GM23248 (cell line): ENCODE data around the gene KY. TPM values are rescaled to one million over a fixed set of nuclear protein-coding genes. Genes with fewer than 3 reads are reported as not detected.
"Not testable (repeated sequence)": the region's sequence is repeated elsewhere in the genome, so short reads cannot be mapped to it uniquely, and the experiment has no call there.

Experiments
- DNase-seq: peaks from one replicate; pipeline ENCODE4 v3.0.0-alpha.2; 2015
- H2AFZ ChIP-seq: fragments of 200-600 bp; sonication (generic); 2 replicates; pipeline ENCODE4 v1.6.1; 2016; ENCODE audit warnings: antibody characterized with exemption
- H3F3A ChIP-seq: fragments of 200-600 bp; sonication (generic); 2 replicates; pipeline ENCODE4 v1.6.1; 2016; ENCODE audit warnings: mild to moderate bottlenecking, antibody characterized with exemption, mixed run types; ENCODE audit not compliant: insufficient read depth
- H3K27ac ChIP-seq: fragments of 200-600 bp; sonication (generic); 2 replicates; pipeline ENCODE4 v1.5.1; 2016; ENCODE audit warnings: mild to moderate bottlenecking
- H3K27me3 ChIP-seq: fragments of 200-600 bp; sonication (generic); replicated peaks from 2 replicates; pipeline ENCODE4 v1.6.1; 2016; ENCODE audit warnings: mild to moderate bottlenecking; ENCODE audit not compliant: insufficient read depth
- H3K36me3 ChIP-seq: fragments of 200-600 bp; sonication (generic); 2 replicates; pipeline ENCODE4 v1.6.1; 2016; ENCODE audit warnings: low read depth, mild to moderate bottlenecking
- H3K4me1 ChIP-seq: fragments of 200-600 bp; sonication (generic); 2 replicates; pipeline ENCODE4 v1.6.1; 2016; ENCODE audit warnings: mild to moderate bottlenecking; ENCODE audit not compliant: insufficient read depth
- H3K4me2 ChIP-seq: fragments of 200-600 bp; sonication (generic); one replicate; pipeline ENCODE4 v1.6.1; 2016; ENCODE audit warnings: mild to moderate bottlenecking; ENCODE audit not compliant: unreplicated experiment
- H3K4me3 ChIP-seq: fragments of 200-600 bp; sonication (generic); 2 replicates; pipeline ENCODE4 v1.5.1; 2016; ENCODE audit warnings: mild to moderate bottlenecking
- H3K79me2 ChIP-seq: fragments of 200-600 bp; sonication (generic); 2 replicates; pipeline ENCODE4 v1.6.1; 2016; ENCODE audit warnings: mild to moderate bottlenecking; ENCODE audit not compliant: insufficient read depth
- H3K9ac ChIP-seq: fragments of 200-600 bp; sonication (generic); 2 replicates; pipeline ENCODE4 v1.6.1; 2016; ENCODE audit warnings: mild to moderate bottlenecking
- H3K9me2 ChIP-seq: fragments of 200-600 bp; sonication (generic); 2 replicates; pipeline ENCODE4 v1.6.1; 2016; ENCODE audit warnings: mixed run types, mild to moderate bottlenecking, moderate library complexity; ENCODE audit not compliant: insufficient read depth
- H3K9me3 ChIP-seq: fragments of 200-600 bp; sonication (generic); one replicate; pipeline ENCODE4 v1.6.1; 2017; ENCODE audit warnings: low read depth
- H4K20me1 ChIP-seq: fragments of 200-600 bp; sonication (generic); 2 replicates; pipeline ENCODE4 v1.6.0; 2016; ENCODE audit not compliant: insufficient read depth
- EZH2 ChIP-seq: fragments of 200-600 bp; sonication (generic); IDR thresholded peaks from 2 replicates; pipeline ENCODE4 v1.6.1; 2018; ENCODE audit warnings: antibody characterized with exemption, mild to moderate bottlenecking; ENCODE audit not compliant: insufficient read depth, poor library complexity, severe bottlenecking
- EZH2phosphoT487 ChIP-seq: fragments of 200-600 bp; sonication (generic); IDR thresholded peaks from 2 replicates; pipeline ENCODE4 v1.6.1; 2018; ENCODE audit warnings: antibody characterized with exemption, moderate library complexity, mild to moderate bottlenecking, low read depth; ENCODE audit not compliant: insufficient read depth
- WGBS, 2 experiments: methylation state at CpG; one replicate each; pipeline ENCODE4 v1.1.6; 2015 to 2017; ENCODE audit warnings: low lambda C conversion rate in 2 of 2, low coverage in 1 of 2; ENCODE audit errors: missing lambda C conversion rate in 2 of 2; 5-methylcytosine and 5-hydroxymethylcytosine counted together
- in situ Hi-C: fragments of 300-500 bp; cut with MboI; formaldehyde crosslinking; loops from 2 replicates; pipeline ENCODE4 v1.15.0; 2020
- polyA plus RNA-seq: library from polyadenylated mRNA; unstranded; fragments of >200 nt; fragmentation: Nextera tagmentation; extraction: Ambion mirVana; gene quantifications from 2 replicates; pipeline ENCODE4 v1.2.1, GENCODE V29; 2016
- total RNA-seq: library from RNA; depleted of rRNA; stranded (reverse); fragments of >200 nt; shearing (Covaris generic); gene quantifications from 2 replicates; pipeline ENCODE4 v1.2.3, GENCODE V29; 2014

The KY gene
- total and polyA plus RNA-seq, 2 experiments from 2014 or later, result 0.65 to 0.76 TPM

GRCh38 chr3:134598763-134599545 lies 51.9 kb downstream of the KY start:
- no peak for TF ChIP-seq EZH2
- no peak for TF ChIP-seq EZH2phosphoT487
- in situ Hi-C loops, result no loop called here
- Histone ChIP-seq H3K4me3 (no peak overlapping the region), H3K4me1 (no peaks in the 10 kb centered on the region), H3K36me3 (no peaks in the 10 kb centered on the region), H4K20me1 (no peaks in the 10 kb centered on the region), H3K4me2 (no peak overlapping the region), H3K79me2 (no peaks in the 10 kb centered on the region), H3K9ac (no peak overlapping the region), H3K27me3 (no peaks in the 10 kb centered on the region), H2AFZ (no peak overlapping the region), H3K9me2 (no peaks in the 10 kb centered on the region), H3K27ac (no peak overlapping the region), H3K9me3 (no peaks in the 10 kb centered on the region), H3F3A (no peaks in the 10 kb centered on the region)
- no peak for DNase-seq
- WGBS, 2 experiments, result 74 to 81% methylated on average over 10 of the region's 10 CpGs

- Histone ChIP-seq H3K79me2 (no peaks in the 10 kb centered on the region), H3K4me3 (no peak overlapping the region), H3K9me2 (no peaks in the 10 kb centered on the region), H3K9ac (no peak overlapping the region), H4K20me1 (no peaks in the 10 kb centered on the region), H3K27me3 (no peaks in the 10 kb centered on the region), H3K36me3 (no peaks in the 10 kb centered on the region), H3K4me1 (no peaks in the 10 kb centered on the region), H3K27ac (no peak overlapping the region), H3K9me3 (no peaks in the 10 kb centered on the region), H3F3A (no peaks in the 10 kb centered on the region), H2AFZ (no peak overlapping the region), H3K4me2 (no peak overlapping the region)
- TF ChIP-seq EZH2, result no peak
- TF ChIP-seq EZH2phosphoT487, result no peak
- no peak for DNase-seq
- WGBS, 2 experiments, result 39 to 50% methylated on average over 2 of the region's 2 CpGs
- in situ Hi-C loops, result no loop called here
Measured at GRCh38 chr3:134597390-134597970, 53.3 kb downstream of the KY start.

- H3K9me2 ChIP-seq, H3K27me3 ChIP-seq, H3K9me3 ChIP-seq, H4K20me1 ChIP-seq, H3K4me2 ChIP-seq, DNase-seq, H3K79me2 ChIP-seq, in situ Hi-C loops, H3F3A ChIP-seq, H3K27ac ChIP-seq, H3K4me3 ChIP-seq, H2AFZ ChIP-seq, H3K9ac ChIP-seq, H3K36me3 ChIP-seq, H3K4me1 ChIP-seq: not testable (repeated sequence)
- 47 to 49% methylated on average over 3 of the region's 3 CpGs for WGBS, 2 experiments
Measured at GRCh38 chr3:134594986-134595385, 55.8 kb downstream of the KY start.

- H3K79me2 ChIP-seq, result no peaks in the 10 kb centered on the region
- H3K4me2 ChIP-seq, result no peak overlapping the region
- H3K4me3 ChIP-seq, result no peak overlapping the region
- DNase-seq, result no peak
- H4K20me1 ChIP-seq, result no peaks in the 10 kb centered on the region
- in situ Hi-C loops, result no loop called here
- H2AFZ ChIP-seq, result no peak overlapping the region
- H3F3A ChIP-seq, result no peaks in the 10 kb centered on the region
- TF ChIP-seq EZH2, result no peak
- TF ChIP-seq EZH2phosphoT487, result no peak
- no peaks in the 10 kb centered on the region for H3K9me3 ChIP-seq
- H3K4me1 ChIP-seq, result no peaks in the 10 kb centered on the region
- H3K27me3 ChIP-seq, result no peaks in the 10 kb centered on the region
- H3K9ac ChIP-seq, result no peak overlapping the region
- H3K27ac ChIP-seq, result no peak overlapping the region
- H3K36me3 ChIP-seq, result no peaks in the 10 kb centered on the region
- H3K9me2 ChIP-seq, result no peaks in the 10 kb centered on the region
- 45 to 46% methylated on average over 8 of the region's 8 CpGs for WGBS, 2 experiments
Measured at GRCh38 chr3:134594331-134594741, 56.5 kb downstream of the KY start.
